HG03039 (cell line): ENCODE measurements around the gene NFIA.

Experiments
- ATAC-seq: cut with Tn5 transposase; IDR thresholded peaks from one replicate; pipeline ENCODE4 v1.9.1; 2021; ENCODE audit warnings: mild to moderate bottlenecking, moderate library complexity; ENCODE audit not compliant: unreplicated experiment

The NFIA gene

GRCh38 chr1:61237659-61238358, 155.4 kb downstream of the NFIA start:
- ATAC-seq, result no peak

- ATAC-seq, result no peak
Measured at GRCh38 chr1:61238359-61238665, 156.0 kb downstream of the NFIA start.

- no peak for ATAC-seq
Measured at GRCh38 chr1:61240878-61241277, 158.5 kb downstream of the NFIA start.

GRCh38 chr1:61241411-61241838, 159.1 kb downstream of the NFIA start:
- ATAC-seq, result no peak

- ATAC-seq, result no peak
Measured at GRCh38 chr1:61241973-61242381, 159.6 kb downstream of the NFIA start.

GRCh38 chr1:61244114-61244513, 161.8 kb downstream of the NFIA start:
- no peak for ATAC-seq

GRCh38 chr1:61245696-61246400, 163.5 kb downstream of the NFIA start:
- no peak for ATAC-seq

- ATAC-seq, result no peak
Measured at GRCh38 chr1:61247051-61247825, 164.9 kb downstream of the NFIA start.

- no peak for ATAC-seq
Measured at GRCh38 chr1:61247881-61248752, 165.8 kb downstream of the NFIA start.

- no peak for ATAC-seq
Measured at GRCh38 chr1:61250933-61251332, 168.6 kb downstream of the NFIA start.

- ATAC-seq, result no peak
Measured at GRCh38 chr1:61253059-61253735, 170.8 kb downstream of the NFIA start.

- ATAC-seq, result no peak
Measured at GRCh38 chr1:61253912-61254633, 171.7 kb downstream of the NFIA start.

GRCh38 chr1:61254634-61255357, 172.4 kb downstream of the NFIA start:
- no peak for ATAC-seq

GRCh38 chr1:61255358-61255703, 173.0 kb downstream of the NFIA start:
- ATAC-seq, result no peak

GRCh38 chr1:61259379-61260148, 177.2 kb downstream of the NFIA start:
- no peak for ATAC-seq

GRCh38 chr1:61260171-61260570, 177.8 kb downstream of the NFIA start:
- no peak for ATAC-seq

- no peak for ATAC-seq
Measured at GRCh38 chr1:61261595-61261994, 179.2 kb downstream of the NFIA start.
